ENCODE data around the gene VSIG4.

DNA sequence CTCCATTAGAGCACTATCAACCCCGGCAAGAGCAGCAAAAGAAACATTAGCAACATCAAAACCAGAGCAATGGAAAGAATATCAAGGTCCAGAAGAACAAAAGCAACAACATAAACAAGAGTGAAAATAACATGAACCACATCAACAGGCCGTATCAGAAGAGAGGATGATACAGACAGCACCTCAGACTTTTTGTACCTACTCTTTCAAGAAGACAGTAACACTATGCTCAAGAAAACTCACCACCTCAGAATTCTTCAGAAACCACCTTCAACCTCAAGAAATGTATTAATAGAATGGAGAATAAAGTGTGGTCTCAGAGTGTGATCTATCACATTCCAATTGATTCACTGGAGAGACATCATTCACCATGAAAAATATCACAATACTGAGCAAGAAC, 46.5 kb downstream of the VSIG4 start:
- no peak for TF ChIP-seq POLR2A (IDR thresholded peaks at IDR 0.05; ENCODE audit: low read depth, low read length)
- TF ChIP-seq POLR2AphosphoS5 (IDR thresholded peaks at IDR 0.05; ENCODE audit: low read depth, low read length): no peak
- TF ChIP-seq TAF1 (IDR thresholded peaks at IDR 0.05; ENCODE audit: borderline replicate concordance, low read depth, low read length): no peak

Data from GM12892 (cell line).